Measurements from ENCODE around the gene SMIM3. TPM values are rescaled to one million over a fixed set of nuclear protein-coding genes. Genes with fewer than 3 reads are reported as not detected.
"Not testable (repeated sequence)": the region's sequence is repeated elsewhere in the genome, so short reads cannot be mapped to it uniquely, and the experiment has no call there.

The SMIM3 gene
- total and polyA plus RNA-seq, 12 donors, result 12.3 to 57.4 (median 27.6) TPM

- no peaks in the 10 kb centered on the region for H3K9me3 ChIP-seq (replicated peaks in 1 of 3)
- peaks cover 0 to 38% of the 10 kb centered on the region in 2 donors for H3K36me3 ChIP-seq (replicated peaks in 1 of 2)
- peak; percentile 35 to 78 (median 60) for DNase-seq
- no peaks in the 10 kb centered on the region for H3K27me3 ChIP-seq
- no peak overlapping the region for H3K4me3 ChIP-seq
- peaks cover 9 to 22% of the 10 kb centered on the region in 2 donors for H3K4me1 ChIP-seq (replicated peaks in 1 of 2)
- TF ChIP-seq CTCF (IDR thresholded peaks at IDR 0.05), result no peak
- H3K27ac ChIP-seq, result peak overlapping the region; percentile 9 to 68 (median 17)
- intact Hi-C loops (cut with DNase I), result no loop called here
- 81 to 98% (median 84%) methylated on average over 7 of the region's 7 CpGs for WGBS, 4 donors
Measured at GRCh38 chr5:150734579-150735384, 43.8 kb upstream of the SMIM3 start.

GRCh38 chr5:150738862-150739261, 39.7 kb upstream of the SMIM3 start:
- Histone ChIP-seq H3K9me3 (replicated peaks in 1 of 3) (no peaks in the 10 kb centered on the region), H3K27me3 (no peaks in the 10 kb centered on the region), H3K4me3 (no peak overlapping the region), H3K27ac (peak overlapping the region in 1 of 5 donors; percentile 24), H3K4me1 (replicated peaks in 1 of 2) (peaks cover 21 to 33% of the 10 kb centered on the region in 2 donors), H3K36me3 (replicated peaks in 1 of 2) (peaks cover 0 to 15% of the 10 kb centered on the region in 2 donors)
- intact Hi-C loops (cut with DNase I), result no loop called here
- DNase-seq, result no peak
- 88 to 99% (median 93%) methylated on average over 7 of the region's 7 CpGs for WGBS, 4 donors
- TF ChIP-seq POLR2A (IDR thresholded peaks at IDR 0.05) (no peak), CTCF (IDR thresholded peaks at IDR 0.05) (no peak)

- H3K4me3 ChIP-seq, result no peak overlapping the region
- H3K27me3 ChIP-seq, result no peaks in the 10 kb centered on the region
- intact Hi-C loops (cut with DNase I), result no loop called here
- DNase-seq, result no peak
- peaks cover 0 to 15% of the 10 kb centered on the region in 2 donors for H3K36me3 ChIP-seq (replicated peaks in 1 of 2)
- H3K27ac ChIP-seq, result peak overlapping the region in 1 of 5 donors; percentile 5
- no peaks in the 10 kb centered on the region for H3K9me3 ChIP-seq (replicated peaks in 1 of 3)
- H3K4me1 ChIP-seq (replicated peaks in 1 of 2), result peaks cover 21 to 33% of the 10 kb centered on the region in 2 donors
- TF ChIP-seq POLR2A (IDR thresholded peaks at IDR 0.05) (no peak), CTCF (IDR thresholded peaks at IDR 0.05) (no peak)
Measured at GRCh38 chr5:150740992-150741391, 37.6 kb upstream of the SMIM3 start.

GRCh38 chr5:150742455-150743141, 36.0 kb upstream of the SMIM3 start:
- Histone ChIP-seq H3K27ac (peak overlapping the region in 4 of 5 donors; percentile 66 to 90 (median 79)), H3K36me3 (replicated peaks in 1 of 2) (peaks cover 0 to 15% of the 10 kb centered on the region in 2 donors), H3K4me3 (peak overlapping the region in 1 of 4 donors; percentile 38), H3K4me1 (replicated peaks in 1 of 2) (peaks cover 19 to 24% of the 10 kb centered on the region in 2 donors)
- intact Hi-C loops (cut with DNase I); H3K27me3 ChIP-seq; H3K9me3 ChIP-seq (replicated peaks in 1 of 3): not testable (repeated sequence)
- WGBS, 4 donors, result 60 to 72% (median 69%) methylated on average over 14 to 18 of the region's 18 CpGs
- DNase-seq, result peak in 1 of 7 donors; percentile 30

GRCh38 chr5:150743142-150743488, 35.4 kb upstream of the SMIM3 start:
- H3K27ac ChIP-seq, result peak overlapping the region in 4 of 5 donors; percentile 66 to 90 (median 79)
- peak overlapping the region in 1 of 4 donors; percentile 38 for H3K4me3 ChIP-seq
- peak in 1 of 7 donors; percentile 53 for DNase-seq
- H3K9me3 ChIP-seq (replicated peaks in 1 of 3); H3K27me3 ChIP-seq; intact Hi-C loops (cut with DNase I): not testable (repeated sequence)
- WGBS, 4 donors, result 80 to 94% (median 92%) methylated on average over 4 to 9 of the region's 9 CpGs
- peaks cover 0 to 15% of the 10 kb centered on the region in 2 donors for H3K36me3 ChIP-seq (replicated peaks in 1 of 2)
- peaks cover 14 to 19% of the 10 kb centered on the region in 2 donors for H3K4me1 ChIP-seq (replicated peaks in 1 of 2)

All from adrenal gland (tissue), 12 donors.